HUES6 (cell line): ENCODE results near the gene FUT9.

Source experiments
- H3K27ac ChIP-seq: 2 replicates; pipeline ENCODE4 v1.7.0; 2013; ENCODE audit warnings: low read depth, mild to moderate bottlenecking, low read length, inconsistent platforms
- H3K27me3 ChIP-seq: 2 replicates; pipeline ENCODE4 v1.6.1; 2013; ENCODE audit warnings: low read length; ENCODE audit not compliant: control insufficient read depth, insufficient read depth
- H3K36me3 ChIP-seq: 2 replicates; pipeline ENCODE4 v1.6.1; 2013; ENCODE audit warnings: low read length; ENCODE audit not compliant: control insufficient read depth, insufficient read depth
- H3K4me1 ChIP-seq: 2 replicates; pipeline ENCODE4 v1.6.1; 2013; ENCODE audit warnings: low read length; ENCODE audit not compliant: control insufficient read depth, insufficient read depth
- H3K4me3 ChIP-seq: 2 replicates; pipeline ENCODE4 v1.5.1; 2013; ENCODE audit warnings: low read depth, low read length
- H3K9ac ChIP-seq: one replicate; pipeline ENCODE4 v1.6.1; 2013; ENCODE audit warnings: mild to moderate bottlenecking, low read length
- H3K9me3 ChIP-seq: 2 replicates; pipeline ENCODE4 v1.6.1; 2013; ENCODE audit warnings: low read depth, low read length; ENCODE audit not compliant: control insufficient read depth, insufficient read depth

FUT9 gene

DNA sequence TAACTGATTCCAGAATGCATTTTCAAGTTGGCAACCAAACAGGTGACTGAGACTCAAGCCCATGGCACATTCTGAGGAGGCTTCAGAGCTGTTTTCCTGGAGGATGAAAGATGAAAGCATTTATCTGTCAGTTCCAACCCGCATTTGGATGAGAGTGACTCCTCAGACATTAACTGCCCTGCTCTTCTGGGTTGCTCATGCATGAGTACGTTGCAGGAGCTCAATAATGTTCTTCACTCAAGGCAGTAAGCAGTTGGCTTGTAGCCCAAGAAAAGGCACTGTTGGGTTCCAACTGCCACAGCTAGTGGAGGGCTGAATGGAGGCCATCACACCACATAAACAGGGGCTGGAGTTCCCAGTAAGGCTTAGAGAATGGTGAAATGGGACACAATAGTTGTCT, 155.3 kb downstream of the FUT9 start:
- H3K36me3 ChIP-seq = no peaks in the 10 kb centered on the region
- H3K9ac ChIP-seq = no peak overlapping the region
- H3K9me3 ChIP-seq = no peaks in the 10 kb centered on the region
- no peak overlapping the region for H3K4me3 ChIP-seq
- H3K4me1 ChIP-seq = no peaks in the 10 kb centered on the region
- H3K27ac ChIP-seq = no peak overlapping the region
- no peaks in the 10 kb centered on the region for H3K27me3 ChIP-seq

DNA sequence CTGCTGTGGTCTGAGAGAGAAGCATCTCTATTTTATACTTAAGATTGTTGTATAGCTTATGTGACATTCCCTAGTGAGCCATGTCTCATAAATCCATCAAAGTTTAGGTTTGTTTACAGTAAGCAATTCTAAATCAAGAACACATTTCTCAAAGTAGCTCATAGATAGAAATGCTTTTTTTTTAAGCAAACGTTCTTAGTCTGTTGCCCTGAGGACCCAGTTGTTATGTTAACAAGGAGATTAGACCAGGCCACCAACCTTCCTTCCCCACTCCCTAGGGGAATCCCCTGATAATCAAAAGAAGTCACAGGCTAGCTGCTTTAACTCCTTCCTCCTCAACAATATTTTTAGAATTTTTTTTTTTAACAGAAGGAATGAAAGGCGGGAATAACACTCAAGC, 169.0 kb downstream of the FUT9 start:
- peaks cover 24% of the 10 kb centered on the region for H3K4me1 ChIP-seq
- no peak overlapping the region for H3K4me3 ChIP-seq
- no peaks in the 10 kb centered on the region for H3K36me3 ChIP-seq
- H3K9ac ChIP-seq = no peak overlapping the region
- no peak overlapping the region for H3K27ac ChIP-seq
- no peaks in the 10 kb centered on the region for H3K27me3 ChIP-seq
- no peaks in the 10 kb centered on the region; the same call in 1 of the 2 replicates for H3K9me3 ChIP-seq

DNA sequence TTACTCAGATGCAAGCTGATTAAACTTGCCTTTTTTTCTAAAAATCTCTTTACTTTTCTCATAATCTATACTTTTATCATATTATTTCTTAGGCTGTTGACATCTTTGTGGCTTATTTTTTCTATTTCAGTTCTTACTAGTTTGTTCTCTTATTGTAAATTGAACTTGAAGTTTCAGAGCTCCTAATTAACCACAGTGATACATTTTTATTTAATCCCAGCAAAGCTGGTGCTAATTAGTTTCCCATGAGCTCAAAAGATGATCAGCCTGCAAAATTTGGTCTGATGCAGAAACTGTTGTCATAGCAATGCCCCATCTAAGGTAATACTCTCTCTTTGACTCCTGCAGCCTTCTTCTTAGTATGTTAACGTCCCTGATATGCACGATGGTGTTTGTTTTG, 170.3 kb downstream of the FUT9 start:
- no peak overlapping the region for H3K9ac ChIP-seq
- H3K27ac ChIP-seq = no peak overlapping the region
- H3K4me3 ChIP-seq = no peak overlapping the region
- H3K4me1 ChIP-seq = peaks cover 24% of the 10 kb centered on the region
- no peaks in the 10 kb centered on the region; the same call in 1 of the 2 replicates for H3K9me3 ChIP-seq
- H3K27me3 ChIP-seq = no peaks in the 10 kb centered on the region
- H3K36me3 ChIP-seq = no peaks in the 10 kb centered on the region

DNA sequence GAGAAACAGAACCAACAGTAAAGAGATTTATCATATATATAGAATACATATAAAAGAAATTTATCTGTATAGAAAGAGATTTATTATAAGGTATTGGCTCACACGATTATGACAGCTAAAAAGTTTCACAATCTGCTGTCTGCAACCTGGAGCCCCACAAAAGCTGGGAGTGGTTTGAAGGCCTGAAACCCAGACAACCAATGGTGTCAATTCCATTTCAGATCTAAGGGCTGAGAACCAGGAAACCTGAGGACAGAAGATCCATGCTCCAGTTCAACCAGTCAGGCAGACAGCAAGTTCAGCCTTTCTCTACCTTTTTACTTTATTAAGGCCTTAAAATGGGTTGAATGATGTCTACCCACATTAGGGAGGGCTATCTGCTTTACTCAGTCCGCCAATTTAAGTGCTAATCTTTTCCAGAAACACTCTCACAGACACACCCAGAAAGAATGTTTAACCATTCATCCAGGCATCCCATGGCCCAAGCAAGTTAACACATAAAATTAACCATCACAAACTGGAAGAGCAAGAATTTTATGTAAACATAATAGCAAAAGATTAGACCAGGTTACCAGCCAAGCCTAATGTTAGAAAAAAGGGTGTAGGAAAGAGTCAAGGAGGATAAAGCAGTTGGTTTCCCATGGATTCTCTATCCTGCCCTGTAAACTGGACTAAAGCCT, 170.9 kb downstream of the FUT9 start:
- H3K4me3 ChIP-seq = no peak overlapping the region

DNA sequence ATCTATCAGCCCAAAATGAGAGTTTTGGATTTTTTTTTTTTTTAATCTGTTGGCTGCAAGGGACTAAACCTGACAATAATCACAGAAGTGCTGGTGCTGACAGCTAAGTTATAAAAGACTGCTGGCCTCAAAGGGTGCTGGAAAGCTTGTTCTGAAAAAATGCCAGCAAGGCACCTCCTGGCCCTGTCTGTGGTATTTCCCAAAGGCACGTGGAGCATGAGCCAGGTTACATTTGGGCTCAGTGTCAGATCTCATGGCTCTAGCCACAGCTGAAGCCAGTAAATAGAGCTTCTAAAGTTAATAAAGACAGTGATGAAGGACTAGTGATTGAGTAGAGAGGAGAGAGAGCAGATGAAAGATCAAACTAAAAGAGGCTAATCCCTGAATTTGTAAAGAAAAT, 178.9 kb downstream of the FUT9 start:
- no peak overlapping the region for H3K4me3 ChIP-seq
- H3K9me3 ChIP-seq = no peaks in the 10 kb centered on the region
- H3K27me3 ChIP-seq = no peaks in the 10 kb centered on the region
- no peak overlapping the region for H3K27ac ChIP-seq
- no peak overlapping the region for H3K9ac ChIP-seq
- H3K4me1 ChIP-seq = 0 out of 2 replicates have a peak, but pooled peaks cover 3% of the 10 kb centered on the region
- H3K36me3 ChIP-seq = no peaks in the 10 kb centered on the region

More for the DNA sequence above, 170.9 kb downstream of the FUT9 start:
- Histone ChIP-seq H3K9ac (no peak overlapping the region), H3K27ac (no peak overlapping the region), H3K4me1 (peaks cover 24% of the 10 kb centered on the region), H3K27me3 (no peaks in the 10 kb centered on the region), H3K9me3 (no peaks in the 10 kb centered on the region; the same call in 1 of the 2 replicates), H3K36me3 (no peaks in the 10 kb centered on the region)

DNA sequence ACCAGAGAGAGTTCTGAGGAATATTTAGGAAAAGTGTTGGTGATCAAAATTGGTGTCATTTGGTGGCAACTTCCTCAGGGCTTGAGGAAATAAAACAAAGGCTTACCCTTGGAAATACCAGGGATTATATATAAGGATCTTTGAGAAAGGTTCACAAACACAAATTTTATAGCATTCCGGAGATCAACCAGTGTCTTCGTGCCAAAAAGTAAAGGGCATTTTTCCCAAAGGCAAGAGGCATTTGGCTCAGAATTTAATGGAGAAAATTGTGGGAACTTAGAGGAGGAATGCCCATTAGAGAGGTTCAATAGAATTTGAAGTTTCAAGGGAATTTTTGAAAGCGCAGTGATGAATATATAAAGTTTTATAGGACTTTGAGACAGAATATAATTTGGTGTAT, 179.5 kb downstream of the FUT9 start:
- no peaks in the 10 kb centered on the region for H3K27me3 ChIP-seq
- no peak overlapping the region for H3K4me3 ChIP-seq
- no peaks in the 10 kb centered on the region for H3K9me3 ChIP-seq
- H3K4me1 ChIP-seq = 0 out of 2 replicates have a peak, but pooled peaks cover 3% of the 10 kb centered on the region
- H3K9ac ChIP-seq = no peak overlapping the region
- H3K36me3 ChIP-seq = no peaks in the 10 kb centered on the region
- no peak overlapping the region for H3K27ac ChIP-seq

DNA sequence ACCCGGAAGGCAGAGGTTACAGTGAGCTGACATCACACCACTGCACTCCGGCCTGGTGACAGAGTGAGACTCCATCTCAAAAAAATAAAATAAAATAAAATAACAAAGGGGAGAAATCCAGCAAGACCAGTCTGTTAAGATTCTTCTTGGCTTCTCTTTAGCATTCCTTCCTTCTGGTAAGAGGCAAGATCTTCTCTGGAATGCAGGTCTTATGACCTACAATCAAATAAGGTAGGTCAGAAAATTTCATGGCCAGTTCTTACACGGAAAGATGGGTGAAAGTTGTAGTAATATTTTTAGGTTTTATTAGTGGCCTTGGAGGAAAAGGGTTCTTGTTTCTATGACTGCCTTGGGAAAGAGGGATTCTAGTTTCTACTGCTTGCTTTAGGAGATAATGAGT, 180.9 kb downstream of the FUT9 start:
- Histone ChIP-seq H3K9me3 (no peaks in the 10 kb centered on the region), H3K27ac (peak overlapping the region; percentile 67), H3K4me1 (0 out of 2 replicates have a peak, but pooled peaks cover 3% of the 10 kb centered on the region), H3K4me3 (no peak overlapping the region), H3K36me3 (no peaks in the 10 kb centered on the region), H3K9ac (no peak overlapping the region), H3K27me3 (no peaks in the 10 kb centered on the region)

DNA sequence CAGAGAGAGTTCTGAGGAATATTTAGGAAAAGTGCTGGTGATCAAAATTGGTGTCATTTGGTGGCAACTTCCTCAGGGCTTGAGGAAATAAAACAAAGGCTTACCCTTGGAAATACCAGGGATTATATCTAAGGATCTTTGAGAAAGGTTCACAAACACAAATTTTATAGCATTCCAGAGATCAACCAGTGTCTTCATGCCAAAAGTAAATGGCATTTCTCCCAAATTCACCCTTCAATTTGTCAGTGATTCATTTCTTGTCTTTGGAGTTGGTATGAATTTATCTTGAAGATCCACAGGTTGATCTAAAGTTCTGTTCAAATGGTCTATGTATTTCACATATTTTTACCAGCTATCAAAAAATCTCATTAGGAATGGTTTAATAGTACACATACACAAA, 181.5 kb downstream of the FUT9 start:
- Histone ChIP-seq H3K4me3 (no peak overlapping the region), H3K9ac (no peak overlapping the region), H3K9me3 (no peaks in the 10 kb centered on the region), H3K27me3 (no peaks in the 10 kb centered on the region), H3K4me1 (0 out of 2 replicates have a peak, but pooled peaks cover 3% of the 10 kb centered on the region), H3K36me3 (no peaks in the 10 kb centered on the region), H3K27ac (peak overlapping the region; percentile 67)

DNA sequence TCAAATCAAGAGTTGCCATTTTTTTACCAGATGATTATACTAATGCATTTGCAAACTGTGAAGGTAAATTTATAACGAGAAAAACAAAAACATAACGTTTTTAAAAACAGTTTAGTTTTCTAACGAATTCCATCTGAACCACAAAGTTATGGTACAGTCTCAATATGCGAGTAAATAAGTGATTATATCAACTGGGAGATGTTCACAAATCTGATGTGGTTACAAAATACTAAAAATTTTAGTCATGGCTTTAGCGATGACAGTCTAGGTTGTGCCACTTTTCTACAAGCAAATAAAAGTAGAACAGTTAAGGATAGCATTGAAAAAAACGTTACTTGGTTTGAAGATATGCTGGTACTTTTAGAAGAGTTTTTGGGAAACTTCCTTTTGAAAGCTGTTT, 186.8 kb downstream of the FUT9 start:
- Histone ChIP-seq H3K4me1 (no peaks in the 10 kb centered on the region), H3K36me3 (no peaks in the 10 kb centered on the region), H3K9me3 (no peaks in the 10 kb centered on the region), H3K4me3 (no peak overlapping the region), H3K27me3 (no peaks in the 10 kb centered on the region), H3K9ac (no peak overlapping the region), H3K27ac (no peak overlapping the region)

DNA sequence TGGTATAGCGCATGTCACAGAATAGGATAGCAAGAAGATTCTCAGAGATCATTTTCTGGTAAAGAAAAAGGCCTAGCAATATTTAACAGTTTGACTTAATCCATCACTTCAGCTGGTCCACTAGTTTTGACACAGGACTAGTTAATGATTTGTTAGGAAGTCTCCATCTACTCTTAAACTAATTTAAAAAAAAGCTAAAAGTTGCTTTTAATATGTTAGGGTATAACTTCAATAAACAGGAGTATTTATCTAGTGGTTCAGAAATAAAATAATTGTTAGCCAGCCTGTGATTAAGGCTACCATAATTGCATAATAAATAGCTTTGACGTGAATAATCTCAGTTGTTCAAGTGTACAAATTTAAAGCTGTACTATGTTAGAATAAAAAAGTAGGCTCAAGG, 195.6 kb downstream of the FUT9 start:
- H3K9ac ChIP-seq = no peak overlapping the region
- no peak overlapping the region for H3K27ac ChIP-seq
- H3K9me3 ChIP-seq = no peaks in the 10 kb centered on the region
- H3K4me3 ChIP-seq = no peak overlapping the region
- H3K4me1 ChIP-seq = peaks cover 3% of the 10 kb centered on the region; the same call in 1 of the 2 replicates
- no peaks in the 10 kb centered on the region for H3K36me3 ChIP-seq
- no peaks in the 10 kb centered on the region for H3K27me3 ChIP-seq

DNA sequence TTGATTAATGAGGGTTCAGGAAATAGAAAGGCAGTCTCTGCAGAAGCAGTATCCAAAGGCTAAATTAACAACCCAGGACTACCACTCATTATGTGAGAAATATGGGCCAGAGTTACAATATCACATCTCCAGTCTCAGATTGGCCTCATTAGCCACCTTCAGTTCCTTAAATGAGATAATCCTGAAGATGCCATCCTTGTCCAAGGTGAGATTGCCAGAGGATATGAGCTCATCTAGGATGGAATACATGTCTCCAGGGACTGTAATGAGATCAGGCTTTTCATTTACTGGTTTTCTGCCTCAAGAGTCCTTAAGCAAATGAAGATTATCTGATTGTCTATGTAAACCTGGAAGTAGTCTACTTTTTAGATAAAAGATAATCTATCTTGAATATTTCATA, 196.3 kb downstream of the FUT9 start:
- no peaks in the 10 kb centered on the region for H3K27me3 ChIP-seq
- H3K4me3 ChIP-seq = no peak overlapping the region
- no peaks in the 10 kb centered on the region for H3K9me3 ChIP-seq
- H3K9ac ChIP-seq = no peak overlapping the region
- H3K4me1 ChIP-seq = peaks cover 3% of the 10 kb centered on the region; the same call in 1 of the 2 replicates
- H3K36me3 ChIP-seq = no peaks in the 10 kb centered on the region
- H3K27ac ChIP-seq = no peak overlapping the region
